Measurements from ENCODE around the gene SYNDIG1.

Gene SYNDIG1

DNA sequence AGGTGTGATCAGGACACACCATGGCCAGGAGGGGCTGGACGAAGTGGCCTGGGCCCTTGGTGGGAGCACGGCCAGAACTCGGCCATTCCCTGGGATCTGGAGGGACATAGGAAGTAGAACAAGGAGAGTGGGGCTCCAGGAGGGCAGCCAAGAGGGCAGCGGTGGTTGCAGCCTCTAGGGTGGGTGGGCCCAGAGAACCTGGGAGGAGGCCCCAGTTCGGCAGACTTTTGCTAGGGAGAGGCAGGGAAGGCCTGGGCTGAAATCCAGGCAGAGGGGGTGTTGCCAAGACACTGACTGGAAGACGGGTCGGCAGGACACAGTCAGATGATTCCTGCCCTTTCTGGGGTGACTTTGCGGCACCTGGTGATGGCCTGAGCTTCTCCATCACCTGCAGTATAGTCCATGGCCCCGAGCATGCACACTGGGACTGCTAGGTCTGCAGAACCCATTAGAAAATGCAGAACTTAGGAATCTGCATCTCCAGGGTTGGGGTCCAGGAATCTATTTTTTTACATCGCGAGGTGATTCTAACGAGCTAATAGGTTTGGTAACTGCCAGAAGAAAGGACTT, 224.8 kb downstream of the SYNDIG1 start:
- DNase-seq (ENCODE audit: low read depth), result no peak

DNA sequence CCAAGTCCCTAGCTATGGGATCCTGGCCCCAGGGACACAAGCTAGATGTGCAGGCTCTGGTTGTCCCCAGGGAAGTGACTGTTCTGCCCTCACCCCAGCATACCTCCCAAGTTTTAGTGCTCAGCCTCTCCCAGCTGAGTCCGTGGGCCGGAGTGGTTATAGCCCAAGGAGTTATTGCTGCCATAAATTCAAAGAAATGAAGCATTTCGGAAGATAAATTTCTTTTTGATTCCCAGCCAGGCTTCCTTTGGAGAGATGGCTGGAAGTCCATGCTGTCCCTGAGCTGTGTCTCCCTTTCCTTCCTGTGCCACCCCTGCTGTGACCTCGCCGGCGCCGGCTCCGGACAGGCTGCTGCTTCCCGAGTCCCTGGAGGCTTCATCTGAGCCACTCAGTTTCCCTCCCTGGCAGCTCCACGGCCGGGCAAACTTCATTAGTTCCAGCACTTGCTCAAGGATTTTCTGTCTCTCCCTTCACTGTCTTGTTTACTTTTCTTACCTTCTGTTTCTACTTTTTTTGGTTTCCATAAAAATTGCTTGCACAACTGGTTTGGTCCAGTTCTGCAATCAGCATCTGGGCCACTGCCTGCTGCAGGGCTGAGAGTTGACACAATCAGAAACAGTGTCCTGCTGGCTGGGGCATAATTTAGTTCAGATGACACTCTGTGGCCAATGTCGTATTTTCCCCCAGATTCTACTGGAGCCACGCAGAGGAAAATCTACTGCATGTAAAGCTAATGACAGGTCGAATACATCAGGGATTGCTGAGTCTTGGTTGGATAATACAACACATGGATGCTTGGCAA, 225.5 kb downstream of the SYNDIG1 start:
- no peak for DNase-seq (ENCODE audit: low read depth)

DNA sequence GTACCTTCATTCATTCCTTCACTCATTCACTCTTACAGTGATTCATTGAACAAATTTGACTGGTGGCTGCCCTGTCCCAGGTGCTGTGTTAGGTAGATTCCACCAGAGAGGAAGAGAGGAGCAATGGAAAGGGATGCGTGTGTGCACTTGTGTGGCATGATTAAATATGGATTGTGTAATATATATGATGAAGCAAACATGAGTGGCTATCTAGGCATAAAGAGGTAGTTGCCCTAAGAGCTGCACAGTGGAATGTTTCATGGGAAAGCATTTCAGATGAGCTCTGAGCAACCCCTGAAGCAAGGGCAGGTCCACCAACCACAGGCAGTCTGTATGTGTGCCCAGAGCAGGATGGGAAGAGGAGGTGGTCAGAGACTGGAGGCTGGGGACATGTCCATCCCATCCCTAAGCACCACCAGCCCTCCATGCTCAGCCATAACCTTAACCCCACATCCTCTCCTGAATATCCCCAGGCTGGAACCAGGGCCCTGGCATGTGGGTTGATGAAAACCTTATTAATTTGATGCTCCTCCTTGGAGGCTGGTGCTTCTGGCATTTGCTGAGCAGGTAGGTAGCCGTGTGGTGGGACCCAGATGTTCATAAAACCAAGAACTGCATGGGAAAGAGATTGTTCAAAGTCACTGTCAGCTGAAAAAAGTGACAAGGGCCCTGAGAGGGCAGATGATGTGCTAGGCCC, 226.2 kb downstream of the SYNDIG1 start:
- no peak for DNase-seq (ENCODE audit: low read depth)

DNA sequence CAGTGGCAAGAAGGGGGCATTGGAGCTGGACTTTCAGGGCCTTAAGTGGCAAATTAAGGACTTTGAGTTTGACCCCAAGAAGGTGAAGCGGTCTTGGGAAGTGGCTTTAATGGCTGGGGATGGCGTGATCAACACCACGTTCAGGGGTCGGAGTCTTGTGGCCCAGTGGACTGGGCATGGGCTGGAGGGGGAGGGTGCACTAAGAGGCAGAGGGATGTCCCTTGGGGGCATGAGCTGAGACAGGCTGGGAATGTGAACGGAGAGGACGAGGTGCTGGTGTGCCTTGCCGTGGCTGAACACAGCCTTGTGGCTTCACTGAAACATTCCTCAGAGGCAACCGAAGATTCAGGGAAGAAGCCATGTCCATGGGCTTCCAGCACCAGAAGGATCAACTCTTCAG, 227.0 kb downstream of the SYNDIG1 start:
- DNase-seq (ENCODE audit: low read depth), result no peak

DNA sequence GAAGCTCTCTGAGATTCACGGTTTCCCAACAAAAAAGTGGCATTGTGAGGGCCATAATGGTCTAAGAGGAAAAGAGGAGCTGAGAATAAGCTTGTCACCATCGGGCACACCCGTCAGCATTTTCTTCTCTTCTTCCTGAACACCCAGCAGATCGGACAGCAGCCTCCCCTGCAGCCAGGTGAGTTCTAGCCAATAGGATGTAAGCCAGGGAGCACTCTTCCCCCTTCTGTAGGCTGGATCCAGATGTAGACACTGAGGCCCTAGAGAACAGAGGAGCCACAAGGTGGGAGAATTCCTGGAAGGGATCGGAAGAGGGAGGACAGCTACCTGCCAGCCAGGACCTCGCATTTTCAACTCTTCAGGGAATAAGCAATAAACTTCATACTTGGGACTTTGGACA, 228.0 kb downstream of the SYNDIG1 start:
- no peak for DNase-seq (ENCODE audit: low read depth)

DNA sequence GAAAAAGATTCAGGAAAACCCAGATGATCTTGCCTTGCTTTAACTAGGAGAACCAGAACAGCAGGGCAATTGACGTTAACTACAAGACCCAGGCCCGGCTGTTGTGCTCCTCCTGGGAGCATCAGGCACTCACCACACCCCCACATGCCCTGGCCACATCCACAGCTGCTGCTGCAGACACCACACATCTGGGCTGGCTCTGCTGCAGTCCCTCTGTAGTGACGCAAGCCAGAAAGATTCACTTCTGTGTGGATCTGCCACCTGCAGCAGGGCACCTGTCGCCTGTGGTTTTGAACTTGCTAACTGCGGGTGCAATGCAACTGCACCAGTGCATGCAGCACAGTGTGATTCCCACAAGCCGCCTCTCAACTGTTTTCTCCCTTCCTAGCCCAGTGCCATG, 228.8 kb downstream of the SYNDIG1 start:
- no peak for DNase-seq (ENCODE audit: low read depth)

DNA sequence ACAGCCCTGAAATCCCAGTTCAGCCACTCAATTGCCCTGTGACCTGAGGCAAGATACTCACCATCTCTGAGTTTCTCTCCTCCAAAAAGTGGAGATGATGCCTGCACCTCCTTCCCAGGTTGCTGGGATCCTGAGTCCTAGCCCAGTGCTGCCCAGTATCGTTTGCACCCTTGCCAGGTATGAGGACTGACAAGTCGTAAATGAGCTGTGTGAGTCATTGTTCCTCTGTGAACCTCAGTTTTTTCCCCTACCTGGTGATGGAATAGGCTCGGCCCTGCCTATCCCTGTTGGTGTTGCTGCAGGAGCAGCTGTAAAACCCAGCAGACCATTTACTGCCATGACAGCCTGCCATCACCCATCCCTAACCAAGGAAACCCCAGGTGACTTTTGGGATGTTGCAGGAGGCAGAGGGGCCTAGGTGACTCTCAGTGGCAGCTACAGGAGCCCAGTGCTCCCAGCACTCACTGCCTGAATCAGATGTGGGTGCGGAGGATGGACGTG, 229.3 kb downstream of the SYNDIG1 start:
- DNase-seq (ENCODE audit: low read depth), result no peak

DNA sequence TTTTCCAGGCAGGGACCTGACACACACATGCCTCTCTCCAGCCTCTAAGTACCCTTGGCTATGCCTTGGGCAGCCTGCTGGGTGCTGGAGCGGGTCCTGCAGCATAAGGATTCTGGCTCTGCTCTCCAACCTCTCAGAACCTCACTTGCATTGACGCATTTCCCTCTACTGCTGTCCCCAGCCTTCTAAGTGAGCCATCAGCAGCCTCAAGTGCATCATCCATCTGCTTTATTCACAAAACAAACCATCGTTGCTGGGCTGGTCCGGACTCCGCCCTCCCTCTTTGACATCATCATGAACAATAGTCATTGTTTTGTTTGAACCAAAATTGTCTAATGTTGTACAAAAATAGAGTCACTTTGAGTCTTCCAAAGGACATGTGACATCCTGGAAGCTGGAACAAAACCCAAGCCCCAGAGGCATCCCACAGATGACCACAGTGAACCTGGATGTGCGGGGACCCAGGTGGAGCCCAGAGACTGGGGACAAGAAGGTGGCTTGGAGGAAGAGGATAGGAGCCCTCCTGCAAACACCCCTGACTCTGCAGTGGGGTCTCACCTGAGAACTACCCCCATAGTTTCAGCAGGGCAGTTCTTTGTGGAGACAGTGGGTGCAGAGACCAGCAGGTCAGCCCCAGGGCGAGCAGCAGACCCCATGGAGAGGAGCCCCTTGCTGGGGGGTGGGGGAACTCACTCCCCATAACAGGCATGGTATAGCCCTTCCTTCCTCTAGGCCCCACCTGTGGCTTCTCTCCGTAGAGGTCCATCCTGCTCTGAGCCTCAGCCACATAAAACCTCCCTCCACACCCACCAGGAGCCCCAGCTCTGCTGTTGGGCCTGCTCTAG, 230.1 kb downstream of the SYNDIG1 start:
- DNase-seq (ENCODE audit: low read depth), result no peak

DNA sequence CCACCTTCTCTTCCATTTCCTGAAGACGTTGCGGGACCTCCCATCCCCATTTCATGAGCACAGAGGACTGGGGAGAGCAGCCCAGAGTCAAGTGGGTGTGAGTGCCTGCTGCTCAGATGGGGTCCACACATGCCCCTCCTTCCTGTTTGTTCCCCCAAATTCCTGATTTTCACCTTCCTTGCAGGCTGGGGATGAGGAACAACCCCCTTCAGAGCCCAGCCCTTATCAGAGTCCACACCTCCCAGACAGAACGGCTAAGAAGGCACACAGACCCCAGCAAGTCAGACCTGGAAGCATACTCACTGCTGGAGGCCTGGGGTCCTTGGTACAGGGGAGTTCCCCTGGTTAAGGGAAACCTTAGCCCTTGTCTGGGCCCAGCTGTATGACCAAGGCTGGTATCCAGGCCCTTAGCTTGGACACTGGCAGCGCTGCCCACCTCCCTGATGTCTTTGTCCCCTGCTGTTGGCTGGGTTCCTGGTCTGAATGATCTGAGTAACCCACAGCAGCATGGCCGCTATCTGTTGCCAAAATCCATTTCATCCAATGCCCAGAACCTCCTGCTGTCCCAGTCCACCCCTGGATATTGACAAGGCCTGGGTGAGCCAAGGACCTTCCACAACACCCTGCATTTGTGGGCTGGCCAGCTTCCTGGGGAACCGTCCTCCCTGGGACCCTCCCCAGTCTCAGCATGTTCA, 230.9 kb downstream of the SYNDIG1 start:
- DNase-seq (ENCODE audit: low read depth), result no peak

DNA sequence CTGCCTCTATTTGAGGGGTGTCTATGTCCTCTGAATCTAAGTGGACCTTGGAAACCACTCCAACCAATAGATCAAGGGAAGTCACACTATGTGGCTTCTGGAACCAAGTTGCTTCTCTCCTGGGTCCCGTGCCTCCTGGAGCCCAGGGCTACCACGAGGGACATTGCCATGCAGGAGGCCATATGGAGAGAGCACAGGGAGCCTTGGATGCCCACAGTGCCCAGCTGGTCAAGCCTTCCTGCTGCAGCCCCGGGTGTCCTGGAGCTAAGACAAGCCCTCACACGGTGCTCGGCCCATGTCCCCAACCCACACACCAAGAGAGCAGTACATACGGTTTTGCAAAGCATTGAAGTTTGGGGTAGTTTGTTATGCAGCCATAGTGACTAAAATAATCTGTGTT, 231.6 kb downstream of the SYNDIG1 start:
- no peak for DNase-seq (ENCODE audit: low read depth)

DNA sequence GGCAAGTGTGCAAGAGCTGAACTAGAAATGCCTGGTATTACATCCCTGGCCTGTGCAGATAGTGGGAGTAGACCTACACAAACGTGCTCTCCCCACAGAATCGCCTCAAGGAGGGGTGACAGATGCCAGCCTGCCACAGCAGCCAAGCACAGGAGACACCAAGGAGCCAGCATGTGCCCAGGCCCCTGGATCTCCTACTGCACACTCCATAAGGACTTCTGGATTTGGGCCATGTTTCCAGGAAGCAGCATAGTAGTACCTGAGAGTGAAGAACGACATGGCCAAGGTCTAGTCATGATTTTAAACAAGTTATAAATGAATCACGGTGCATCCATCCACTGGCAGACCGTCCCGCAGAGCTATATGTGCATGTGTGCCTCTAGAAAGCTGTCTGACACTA, 232.2 kb downstream of the SYNDIG1 start:
- DNase-seq (ENCODE audit: low read depth), result no peak

DNA sequence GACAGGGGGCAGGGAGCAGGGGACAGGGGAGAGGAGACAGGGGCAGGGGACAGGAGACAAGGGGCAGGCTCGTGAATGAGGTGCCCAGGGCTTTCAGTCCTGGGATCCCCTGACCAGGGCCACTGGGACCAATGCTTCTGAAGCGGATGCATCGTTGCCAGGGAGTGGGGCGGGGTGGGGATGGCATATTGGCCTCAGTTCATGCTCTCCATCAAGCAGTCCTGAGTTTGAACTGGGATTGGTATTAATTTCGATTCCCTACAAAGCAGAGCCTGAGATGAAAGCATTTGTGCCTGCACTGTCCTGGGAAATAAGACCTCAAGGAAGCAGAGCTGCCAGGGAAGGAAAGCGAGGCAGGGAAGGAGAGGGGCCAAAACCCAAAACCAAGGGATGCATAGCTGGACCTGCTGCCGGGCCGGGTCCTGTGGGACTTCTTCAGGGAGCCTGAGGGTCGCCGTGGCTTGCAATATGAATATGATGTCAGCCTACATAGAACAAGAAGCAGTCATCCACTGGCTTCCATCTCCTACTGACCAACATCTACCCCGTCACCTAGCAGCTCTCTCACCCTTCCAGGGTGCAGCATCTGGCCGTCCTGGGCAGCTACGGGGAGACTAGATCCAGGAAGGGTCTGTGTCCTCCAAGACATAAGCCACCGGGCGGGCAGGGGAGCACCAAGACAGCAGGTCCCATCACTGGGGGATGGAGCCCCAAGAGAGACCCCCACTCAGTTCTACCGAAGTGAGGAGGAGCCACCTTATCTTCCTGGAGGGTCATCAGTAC, 233.3 kb downstream of the SYNDIG1 start:
- no peak for DNase-seq (ENCODE audit: low read depth)

DNA sequence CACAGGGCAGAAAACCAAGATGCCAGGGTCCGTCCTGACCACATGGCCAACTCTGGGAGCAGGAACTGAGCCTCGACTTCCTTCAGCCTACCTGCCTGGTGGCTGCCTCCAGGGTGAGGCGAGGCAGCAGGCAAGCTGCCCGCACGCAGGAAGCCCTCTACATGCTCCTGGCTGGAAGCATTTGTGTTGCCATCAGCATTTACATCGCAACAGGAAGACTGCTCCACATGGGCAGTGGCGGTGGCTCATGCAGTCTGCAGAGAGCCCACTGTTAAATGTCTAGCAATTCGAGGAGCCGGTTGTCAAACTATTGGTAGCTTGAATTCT, 233.8 kb downstream of the SYNDIG1 start:
- no peak for DNase-seq (ENCODE audit: low read depth)

DNA sequence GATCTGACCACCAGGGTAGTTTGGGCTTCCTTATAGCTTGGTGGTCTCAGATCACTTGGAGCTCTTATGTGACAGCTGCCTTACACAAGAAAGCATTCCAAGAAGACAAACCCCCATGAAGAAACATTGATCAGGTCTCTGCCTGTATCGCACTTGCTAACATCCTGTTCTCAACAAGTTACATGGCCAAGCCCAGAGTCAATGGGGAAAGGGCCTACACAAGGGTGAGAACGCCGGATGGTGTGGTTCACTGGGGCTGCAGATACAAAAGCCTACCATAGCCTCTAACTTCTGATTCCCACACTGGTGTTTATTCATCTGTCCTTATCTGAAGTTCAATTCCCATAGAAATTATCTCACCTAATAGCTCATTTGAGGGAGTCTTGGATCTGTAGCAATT, 235.5 kb downstream of the SYNDIG1 start:
- no peak for DNase-seq (ENCODE audit: low read depth)

DNA sequence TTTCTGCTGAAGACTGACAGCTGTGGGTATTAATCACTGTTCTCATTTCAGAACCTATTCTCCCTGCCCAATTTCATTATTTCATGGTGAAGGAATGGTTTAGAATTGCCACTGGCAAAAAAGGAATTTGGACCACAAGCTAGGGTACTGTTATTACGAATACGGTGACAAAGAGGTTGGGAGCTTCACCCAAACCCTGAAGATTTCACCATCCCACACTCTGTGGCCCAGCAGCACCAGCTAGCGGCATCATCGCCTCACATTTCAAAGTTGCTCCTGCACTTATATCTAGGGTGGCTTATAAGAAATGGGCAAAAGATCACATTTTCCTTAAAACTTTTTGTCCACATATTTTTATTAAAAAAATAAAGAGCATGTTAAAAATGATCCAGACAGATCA, 236.1 kb downstream of the SYNDIG1 start:
- DNase-seq (ENCODE audit: low read depth), result no peak

DNA sequence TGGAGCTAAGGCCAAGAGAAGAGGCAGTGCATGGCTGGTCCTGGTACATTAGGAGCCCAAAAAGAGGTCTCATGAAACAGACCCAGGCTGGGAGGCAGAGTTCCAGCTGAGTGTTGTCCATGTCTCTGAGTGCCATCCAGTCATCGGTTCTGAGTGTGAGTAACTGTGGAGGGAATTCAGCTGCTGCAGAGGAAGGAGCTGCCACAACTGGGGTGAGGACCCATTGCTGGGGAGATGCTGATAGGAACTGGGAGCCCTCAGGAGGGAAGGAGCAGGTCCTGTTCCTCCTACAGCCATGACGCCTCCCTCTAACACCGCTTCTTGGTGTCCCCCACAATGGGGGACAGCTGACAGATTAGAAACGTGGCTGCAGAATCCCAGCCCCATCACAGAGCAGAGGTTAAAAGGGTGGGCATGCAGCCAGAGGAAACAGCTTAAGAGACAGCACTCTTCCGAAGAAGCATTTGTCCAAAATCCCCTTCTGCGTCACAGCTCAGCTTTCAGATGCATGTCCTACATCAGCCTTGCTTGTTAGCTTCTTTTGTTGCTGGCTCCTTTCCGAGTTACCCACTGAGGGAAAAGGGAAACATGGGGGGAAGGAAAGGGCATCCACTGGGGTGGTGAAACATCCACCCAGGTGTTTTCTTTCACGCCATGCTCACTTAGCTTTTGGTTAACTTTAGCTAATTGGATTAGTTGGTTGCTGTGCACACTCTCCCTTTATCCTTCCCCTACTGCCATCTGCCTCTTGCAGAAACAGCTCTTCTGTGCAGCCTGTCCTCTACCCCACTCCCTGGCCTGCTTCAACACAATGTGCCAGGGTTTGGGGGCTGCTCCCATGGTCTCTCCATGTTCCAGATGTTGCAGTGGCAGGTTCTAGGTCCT, 239.2 kb downstream of the SYNDIG1 start:
- DNase-seq (ENCODE audit: low read depth), result no peak
